COLO668 (cell line): ENCODE measurements around the gene TCTN1.

Source experiments
- DNase-seq: peaks from one replicate; lab custom pipeline; 2025; ENCODE audit not compliant: unreplicated experiment; lab: John Stamatoyannopoulos, UW

Gene TCTN1

GRCh38 chr12:110677982-110678381, 64.1 kb downstream of the TCTN1 start:
- no peak for DNase-seq

- no peak for DNase-seq
These were observed 65.3 kb downstream of the TCTN1 start for GRCh38 chr12:110679201-110679600.

GRCh38 chr12:110680032-110680431, 66.1 kb downstream of the TCTN1 start:
- no peak for DNase-seq

DNA sequence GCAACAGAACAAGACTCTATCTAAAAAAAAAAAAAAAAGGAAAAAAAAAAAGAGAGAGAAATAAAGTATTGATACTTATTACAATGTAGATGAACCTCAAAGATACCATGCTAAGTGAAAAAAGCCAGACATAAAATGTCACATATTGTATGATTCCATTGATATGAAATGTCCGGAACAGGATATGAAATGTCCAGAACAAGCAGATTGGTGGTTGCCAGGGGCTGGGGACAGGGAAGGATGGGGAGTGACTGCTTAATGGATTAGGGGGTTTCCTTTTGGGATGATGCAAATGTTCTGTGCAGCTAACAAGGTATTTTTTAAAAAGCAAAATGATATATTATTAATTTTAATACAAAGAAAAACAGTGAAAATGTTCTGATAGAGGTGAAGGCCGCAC, 70.0 kb downstream of the TCTN1 start:
- no peak for DNase-seq

DNA sequence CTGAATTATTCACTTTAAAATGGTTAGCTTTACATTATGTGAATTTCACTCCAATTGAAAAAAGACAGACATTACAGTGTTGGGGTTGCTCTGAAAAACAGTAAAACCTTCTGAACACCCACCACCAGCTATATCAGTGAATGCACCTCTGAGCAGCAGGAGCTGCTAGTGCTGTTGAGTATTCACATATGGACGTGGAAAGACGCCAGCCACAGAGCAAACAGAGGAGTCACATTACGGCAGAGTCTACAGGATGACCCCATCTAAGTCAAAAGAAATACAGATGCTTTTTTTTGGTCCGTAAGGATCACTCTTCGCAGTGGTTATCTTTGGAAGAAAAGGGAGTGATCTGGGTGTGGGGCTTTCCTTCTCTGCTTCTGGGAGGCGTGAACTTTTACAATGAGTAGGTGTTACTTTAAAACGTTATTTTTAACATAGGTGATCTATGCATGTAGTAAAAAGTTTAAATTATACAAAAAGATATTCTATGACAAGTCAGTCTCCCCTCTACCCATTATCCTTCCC, 70.4 kb downstream of the TCTN1 start:
- DNase-seq: no peak

DNA sequence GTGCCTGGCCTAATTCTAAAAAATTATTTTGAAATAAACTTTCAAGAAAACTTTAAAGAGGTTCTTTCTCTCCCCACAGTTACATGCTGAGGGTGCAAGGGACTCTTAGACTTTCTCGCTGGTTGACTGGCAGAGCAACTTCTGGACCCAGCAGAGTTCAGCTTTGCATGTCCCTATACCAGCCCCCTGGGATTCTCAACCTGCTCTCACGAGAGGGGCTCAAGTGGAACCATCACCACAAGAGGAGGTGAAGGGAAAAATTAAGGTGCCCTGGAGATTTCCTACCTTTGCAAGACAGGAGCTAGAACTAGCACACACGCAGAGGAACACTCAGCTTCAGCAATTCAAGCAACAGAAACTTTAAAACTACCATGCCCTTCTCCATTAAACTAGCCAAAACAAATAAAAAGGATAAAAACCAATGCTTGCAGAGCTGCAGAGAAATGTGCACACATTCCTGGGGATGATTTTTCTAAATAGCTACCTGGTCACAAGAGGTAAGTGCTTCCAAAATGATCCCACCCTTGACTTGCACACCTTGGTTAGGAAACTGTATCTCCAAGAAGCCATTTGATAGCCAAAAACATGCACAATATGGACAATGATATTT, 72.5 kb downstream of the TCTN1 start:
- DNase-seq: no peak

DNA sequence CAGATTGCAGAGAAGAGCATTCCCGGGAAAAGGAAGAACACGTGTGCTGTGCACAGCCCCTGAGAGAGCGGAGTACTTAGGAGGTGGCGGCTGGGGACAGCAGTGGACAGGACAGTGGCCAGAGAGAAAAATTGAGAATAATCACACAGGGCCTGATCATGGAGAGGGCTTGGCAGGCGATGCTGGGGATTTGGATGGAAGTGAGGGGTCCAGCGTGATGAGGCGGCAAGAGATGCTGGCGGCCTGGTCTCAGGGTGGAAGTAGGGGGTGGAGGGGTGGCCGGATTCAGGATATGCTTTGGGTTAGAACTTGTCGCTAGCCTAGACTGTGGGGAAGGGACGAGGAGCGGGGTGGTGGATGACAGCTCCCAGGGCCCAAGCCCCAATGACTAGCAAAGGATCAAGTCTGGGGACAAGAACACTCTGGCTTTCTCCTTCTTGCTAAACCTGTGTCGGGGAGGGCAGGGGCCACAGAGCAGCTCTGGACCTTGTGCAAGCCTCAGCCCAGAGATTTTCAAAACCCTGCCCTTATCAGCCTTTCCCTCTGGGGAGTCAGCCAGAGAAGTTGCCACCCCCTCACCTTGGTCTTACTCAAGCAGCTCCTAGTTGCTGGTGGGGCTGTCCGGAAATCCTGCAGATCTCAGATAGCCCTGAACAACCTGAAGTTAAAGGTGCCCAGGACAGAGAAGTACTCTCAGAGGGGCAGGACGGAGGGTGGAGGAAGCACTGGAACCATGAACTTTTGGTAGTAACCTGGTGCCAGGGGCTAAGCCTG, 73.7 kb downstream of the TCTN1 start:
- no peak for DNase-seq

DNA sequence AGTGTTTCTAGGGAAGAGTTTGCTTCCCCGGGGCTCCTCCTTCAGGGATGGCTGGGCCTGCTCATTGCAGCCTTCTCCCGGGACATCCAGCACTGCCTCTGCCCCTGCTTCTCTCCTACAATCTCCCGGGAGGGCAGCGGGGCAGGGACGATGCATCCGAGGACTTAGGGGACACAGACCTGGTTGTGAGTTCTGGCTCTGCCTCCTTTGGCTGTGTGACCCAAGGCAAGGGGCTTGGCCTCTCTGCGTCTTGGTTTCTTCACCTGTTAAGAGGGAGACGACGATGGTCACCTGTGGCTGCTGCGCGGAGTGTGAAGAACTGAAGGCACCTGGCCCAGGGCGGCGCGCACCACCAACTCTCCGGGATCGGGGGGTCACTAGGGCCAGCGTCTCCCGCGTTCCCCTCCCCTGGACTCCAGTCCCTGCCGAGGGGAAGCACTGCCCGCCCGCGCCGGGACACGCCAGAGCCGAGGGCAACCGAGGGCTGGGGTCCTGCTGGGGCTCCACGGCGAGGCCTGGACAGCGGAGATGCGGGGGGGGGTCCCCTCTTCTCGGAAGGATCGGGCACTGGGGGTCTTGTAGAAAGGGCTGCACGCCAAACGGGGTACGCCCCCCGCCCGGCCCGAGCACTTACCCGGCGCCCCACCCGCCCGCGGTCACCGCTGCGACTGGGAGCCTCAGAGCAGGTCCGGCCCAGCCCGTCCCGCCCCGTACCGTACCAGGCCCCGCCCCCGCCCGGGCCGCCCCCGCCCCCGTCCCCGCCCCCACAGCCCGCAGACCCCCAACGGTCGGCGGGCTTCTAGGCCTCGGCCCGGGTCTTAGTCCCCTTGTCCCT, 74.7 kb downstream of the TCTN1 start, which contains the start of gene HVCN1:
TSS of gene HVCN1 (minus strand) at position 670 of the 835 bp plus-strand sequence. CDS start 5,870 bp downstream, outside the sequence.
- no peak for DNase-seq

- DNase-seq: no peak
These were observed 75.6 kb downstream of the TCTN1 start for GRCh38 chr12:110689281-110690126.

DNA sequence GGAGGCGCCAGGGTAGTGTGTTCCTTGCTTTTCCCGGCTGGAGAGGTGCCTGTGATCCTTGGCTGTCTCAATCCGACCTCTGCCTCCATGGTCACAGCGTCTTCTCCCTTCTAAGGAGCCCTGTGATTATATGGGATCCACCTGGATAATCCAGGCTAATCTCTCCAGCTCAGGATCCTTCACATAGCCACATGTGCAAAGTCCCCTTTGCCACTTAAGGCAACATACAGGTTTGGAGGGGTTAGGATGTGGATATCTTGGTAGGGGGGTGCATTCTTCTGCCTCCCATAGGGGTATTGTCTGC, 76.2 kb downstream of the TCTN1 start:
- no peak for DNase-seq

- DNase-seq: no peak
These were observed 79.8 kb downstream of the TCTN1 start for GRCh38 chr12:110693731-110694130.

- no peak for DNase-seq
These were observed 80.5 kb downstream of the TCTN1 start for GRCh38 chr12:110694330-110694901.

DNA sequence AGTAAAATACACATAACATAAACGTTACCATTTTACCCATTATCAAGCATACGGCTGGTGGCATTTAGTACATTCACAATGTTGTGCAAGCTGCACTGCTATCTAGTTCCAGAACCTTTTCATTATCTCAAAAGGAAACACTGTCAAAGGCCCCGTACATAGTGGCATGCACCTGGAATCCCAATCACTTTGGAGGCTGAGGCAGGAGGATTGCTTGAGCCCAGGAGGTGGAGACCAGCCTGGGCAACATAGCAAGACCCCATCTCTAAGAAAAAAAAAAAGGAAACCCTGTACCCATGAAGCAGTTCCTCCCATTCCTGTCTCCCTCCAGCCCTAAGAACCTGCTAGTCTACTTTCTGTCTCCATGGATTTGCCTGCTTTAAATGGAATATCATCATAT, 82.4 kb downstream of the TCTN1 start:
- no peak for DNase-seq

DNA sequence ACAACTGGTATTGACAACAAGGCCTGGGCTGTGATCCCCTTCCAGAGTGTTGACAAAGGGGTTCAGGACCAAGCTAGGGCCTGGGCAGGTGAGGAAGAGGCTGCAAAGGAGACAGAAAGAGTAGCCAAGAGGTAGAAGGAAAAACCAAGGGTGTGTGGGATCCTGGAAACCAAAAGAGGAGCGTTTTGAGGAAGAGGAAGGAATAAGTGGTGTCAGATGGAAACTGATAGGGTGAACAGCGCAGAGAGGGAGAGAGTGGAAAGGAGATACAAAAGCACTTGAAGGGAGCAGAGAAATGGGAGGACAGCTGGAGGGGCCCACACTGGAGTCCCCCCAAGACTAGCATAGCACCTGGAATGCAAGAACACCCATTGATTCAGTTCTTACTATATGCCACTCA, 83.3 kb downstream of the TCTN1 start:
- no peak for DNase-seq

DNA sequence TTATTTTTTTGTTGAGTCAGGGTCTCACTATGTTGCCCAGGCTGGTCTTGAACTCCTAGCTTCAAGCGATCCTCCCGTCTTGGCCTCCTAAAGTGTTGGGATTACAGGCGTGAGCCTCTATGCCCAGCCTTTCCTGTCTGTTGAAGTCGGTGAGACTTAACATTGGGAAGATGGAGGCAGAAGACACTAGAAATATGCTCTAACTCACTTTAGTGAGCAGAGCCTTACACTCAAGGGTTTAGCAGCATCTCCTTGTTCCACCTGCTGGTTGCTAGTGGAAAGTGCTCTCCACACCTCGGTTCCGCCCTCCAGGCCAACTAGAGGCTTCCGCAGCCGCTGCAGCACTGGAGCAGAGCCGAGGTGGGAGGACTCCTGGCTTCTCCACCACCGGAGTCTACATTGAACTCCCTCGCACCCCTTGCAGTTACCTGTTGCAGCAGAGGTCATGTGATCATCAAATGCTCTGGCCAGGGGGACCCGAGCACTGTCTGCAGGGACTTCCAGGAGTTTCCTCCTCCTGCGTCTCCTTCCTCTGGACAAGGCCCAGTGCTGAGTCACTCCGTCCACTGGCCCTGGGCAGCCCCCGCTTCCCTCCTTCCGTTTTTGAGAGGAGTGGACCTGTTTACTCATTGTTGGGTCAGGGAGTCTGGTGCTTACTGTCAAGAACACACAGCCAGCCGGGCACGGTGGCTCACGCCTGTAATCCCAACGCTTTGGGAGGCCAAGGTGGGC, 84.4 kb downstream of the TCTN1 start:
- DNase-seq: peak; percentile 60
